ENCODE data around the gene PATJ. TPM values are rescaled to one million over a fixed set of nuclear protein-coding genes. Genes with fewer than 3 reads are reported as not detected.
A peak's percentile ranks its signal among the peaks of the same experiment; 100 is the strongest.

The PATJ gene
- total and polyA plus RNA-seq, 2 experiments from 2014 or later: 35.3 to 68.4 TPM

- TF ChIP-seq CTCF (conservative IDR thresholded peaks at IDR 0.05; ENCODE audit: low read depth in 2 of 2) (no peak), JUNB (IDR thresholded peaks at IDR 0.05; ENCODE audit: unreplicated experiment) (no peak), POLR2AphosphoS5 (IDR thresholded peaks at IDR 0.05; ENCODE audit: low read depth) (no peak), STAT1 (IDR thresholded peaks at IDR 0.05; ENCODE audit: unreplicated experiment) (no peak), NANOG (IDR thresholded peaks at IDR 0.05; ENCODE audit: borderline replicate concordance) (no peak)
- Histone ChIP-seq H3K4me3 (no peak overlapping the region), H3K9me2 (ENCODE audit: insufficient read depth) (no peaks in the 10 kb centered on the region), H2AFZ (no peak overlapping the region), H3K27ac (ENCODE audit: low read depth) (no peak overlapping the region), H3K27me3 (ENCODE audit: insufficient read depth) (no peaks in the 10 kb centered on the region), H3K36me3 (ENCODE audit: insufficient read depth) (no peaks in the 10 kb centered on the region), H3K4me1 (ENCODE audit: insufficient read depth) (no peaks in the 10 kb centered on the region), H3K4me2 (no peak overlapping the region), H3F3A (replicated peaks; ENCODE audit: low read depth) (no peaks in the 10 kb centered on the region), H3K79me2 (replicated peaks; ENCODE audit: insufficient read depth) (no peaks in the 10 kb centered on the region), H4K20me1 (replicated peaks; ENCODE audit: insufficient read depth) (no peaks in the 10 kb centered on the region)
- peaks cover 6% of the 10 kb centered on the region for H3K4me1 Mint-ChIP-seq
- H3K36me3 Mint-ChIP-seq (ENCODE audit: low read depth): no peaks in the 10 kb centered on the region; the same call in 2 of the 3 replicates
- ATAC-seq: no peak
- H3K4me3 Mint-ChIP-seq: no peak overlapping the region
- no peak for DNase-seq (ENCODE audit: low spot score)
- no peaks in the 10 kb centered on the region for H3K27me3 Mint-ChIP-seq (ENCODE audit: insufficient read depth, low read depth, poor library complexity)
- no peaks in the 10 kb centered on the region for H3K9me3 Mint-ChIP-seq
- H3K27ac Mint-ChIP-seq: no peak overlapping the region
Observed at GRCh38 chr1:62006690-62007089, 264.4 kb downstream of the PATJ start.

- H3K36me3 ChIP-seq (ENCODE audit: insufficient read depth): no peaks in the 10 kb centered on the region
- H4K20me1 ChIP-seq (replicated peaks; ENCODE audit: insufficient read depth): no peaks in the 10 kb centered on the region
- no peaks in the 10 kb centered on the region for H3K9me2 ChIP-seq (ENCODE audit: insufficient read depth)
- no peak overlapping the region for H3K4me2 ChIP-seq
- H3K27ac ChIP-seq (ENCODE audit: low read depth): peak overlapping the region; percentile 24; the same call in 1 of the 2 replicates
- peaks cover 5% of the 10 kb centered on the region; the same call in 1 of the 3 replicates for H3K4me1 Mint-ChIP-seq
- H3K9me3 Mint-ChIP-seq: no peaks in the 10 kb centered on the region
- H3K27me3 ChIP-seq (ENCODE audit: insufficient read depth): no peaks in the 10 kb centered on the region
- no peak for ATAC-seq
- no peaks in the 10 kb centered on the region; the same call in 2 of the 3 replicates for H3K36me3 Mint-ChIP-seq (ENCODE audit: low read depth)
- no peak overlapping the region for H3K4me3 ChIP-seq
- no peak overlapping the region for H3K27ac Mint-ChIP-seq
- no peak for DNase-seq (ENCODE audit: low spot score)
- H3K4me1 ChIP-seq (ENCODE audit: insufficient read depth): 0 out of 2 replicates have a peak, but pooled peaks cover 3% of the 10 kb centered on the region
- H3K27me3 Mint-ChIP-seq (ENCODE audit: insufficient read depth, low read depth, poor library complexity): no peaks in the 10 kb centered on the region
- H3K79me2 ChIP-seq (replicated peaks; ENCODE audit: insufficient read depth): no peaks in the 10 kb centered on the region
- H3K4me3 Mint-ChIP-seq: no peak overlapping the region
- H3F3A ChIP-seq (replicated peaks; ENCODE audit: low read depth): no peaks in the 10 kb centered on the region
- H2AFZ ChIP-seq: no peak overlapping the region
- TF ChIP-seq JUNB (IDR thresholded peaks at IDR 0.05; ENCODE audit: unreplicated experiment): no peak
- no peak for TF ChIP-seq STAT1 (IDR thresholded peaks at IDR 0.05; ENCODE audit: unreplicated experiment)
- TF ChIP-seq, protein P1, sequence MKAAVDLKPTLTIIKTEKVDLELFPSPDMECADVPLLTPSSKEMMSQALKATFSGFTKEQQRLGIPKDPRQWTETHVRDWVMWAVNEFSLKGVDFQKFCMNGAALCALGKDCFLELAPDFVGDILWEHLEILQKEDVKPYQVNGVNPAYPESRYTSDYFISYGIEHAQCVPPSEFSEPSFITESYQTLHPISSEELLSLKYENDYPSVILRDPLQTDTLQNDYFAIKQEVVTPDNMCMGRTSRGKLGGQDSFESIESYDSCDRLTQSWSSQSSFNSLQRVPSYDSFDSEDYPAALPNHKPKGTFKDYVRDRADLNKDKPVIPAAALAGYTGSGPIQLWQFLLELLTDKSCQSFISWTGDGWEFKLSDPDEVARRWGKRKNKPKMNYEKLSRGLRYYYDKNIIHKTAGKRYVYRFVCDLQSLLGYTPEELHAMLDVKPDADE (IDR thresholded peaks at IDR 0.05): no peak
- no peak for TF ChIP-seq EZH2phosphoT487 (IDR thresholded peaks at IDR 0.05; ENCODE audit: unreplicated experiment)
- TF ChIP-seq EZH2 (IDR thresholded peaks at IDR 0.05; ENCODE audit: low read depth, unreplicated experiment): no peak
Observed at GRCh38 chr1:62011006-62011405, 268.7 kb downstream of the PATJ start.
